ENCODE results near the gene PTPRK.

The PTPRK gene

GRCh38 chr6:128520436-128521281 is at the start of gene PTPRK:
Gene PTPRK, minus strand, starts transcription at chr6:128520599. Its CDS starts 241 bp downstream, at chr6:128520358.
- in situ Hi-C loops (cut with MboI; ENCODE audit: low sequenced_read_pairs): no loop called here

GRCh38 chr6:128567029-128567428 is 46.6 kb upstream of the PTPRK start:
- in situ Hi-C loops (cut with MboI; ENCODE audit: low sequenced_read_pairs): no loop called here

GRCh38 chr6:128560966-128561365 is 40.6 kb upstream of the PTPRK start:
- in situ Hi-C loops (cut with MboI; ENCODE audit: low sequenced_read_pairs): no loop called here

- in situ Hi-C loops (cut with MboI; ENCODE audit: low sequenced_read_pairs): no loop called here
These were observed 38.5 kb upstream of the PTPRK start for GRCh38 chr6:128558924-128559323.

- in situ Hi-C loops (cut with MboI; ENCODE audit: low sequenced_read_pairs): no loop called here
These were observed 37.6 kb upstream of the PTPRK start for GRCh38 chr6:128558021-128558420.

- in situ Hi-C loops (cut with MboI; ENCODE audit: low sequenced_read_pairs): no loop called here
These were observed 36.7 kb upstream of the PTPRK start for GRCh38 chr6:128557081-128557480.

GRCh38 chr6:128554302-128554701 is 33.9 kb upstream of the PTPRK start:
- in situ Hi-C loops (cut with MboI; ENCODE audit: low sequenced_read_pairs): no loop called here

GRCh38 chr6:128541261-128541660 is 20.9 kb upstream of the PTPRK start:
- in situ Hi-C loops (cut with MboI; ENCODE audit: low sequenced_read_pairs): no loop called here

GRCh38 chr6:128538763-128539162 is 18.4 kb upstream of the PTPRK start:
- in situ Hi-C loops (cut with MboI; ENCODE audit: low sequenced_read_pairs): no loop called here

GRCh38 chr6:128532827-128533226 is 12.4 kb upstream of the PTPRK start:
- in situ Hi-C loops (cut with MboI; ENCODE audit: low sequenced_read_pairs): no loop called here

- in situ Hi-C loops (cut with MboI; ENCODE audit: low sequenced_read_pairs): no loop called here
These were observed 11.7 kb upstream of the PTPRK start for GRCh38 chr6:128532136-128532535.

GRCh38 chr6:128531696-128532095 is 11.3 kb upstream of the PTPRK start:
- in situ Hi-C loops (cut with MboI; ENCODE audit: low sequenced_read_pairs): no loop called here

GRCh38 chr6:128528241-128528640 is 7.8 kb upstream of the PTPRK start:
- in situ Hi-C loops (cut with MboI; ENCODE audit: low sequenced_read_pairs): no loop called here

GRCh38 chr6:128527375-128527774 is 7.0 kb upstream of the PTPRK start:
- in situ Hi-C loops (cut with MboI; ENCODE audit: low sequenced_read_pairs): no loop called here

GRCh38 chr6:128526152-128526914 is 5.9 kb upstream of the PTPRK start:
- in situ Hi-C loops (cut with MboI; ENCODE audit: low sequenced_read_pairs): no loop called here

GRCh38 chr6:128525406-128525805 is 5.0 kb upstream of the PTPRK start:
- in situ Hi-C loops (cut with MboI; ENCODE audit: low sequenced_read_pairs): no loop called here

GRCh38 chr6:128521282-128521632 is 858 bp upstream of the PTPRK start:
- in situ Hi-C loops (cut with MboI; ENCODE audit: low sequenced_read_pairs): no loop called here

- in situ Hi-C loops (cut with MboI; ENCODE audit: low sequenced_read_pairs): no loop called here
These were observed 416 bp downstream of the PTPRK start for GRCh38 chr6:128519931-128520435.

GRCh38 chr6:128519132-128519930 is 1.1 kb downstream of the PTPRK start:
- in situ Hi-C loops (cut with MboI; ENCODE audit: low sequenced_read_pairs): no loop called here

- in situ Hi-C loops (cut with MboI; ENCODE audit: low sequenced_read_pairs): no loop called here
These were observed 1.8 kb downstream of the PTPRK start for GRCh38 chr6:128518434-128519131.

- in situ Hi-C loops (cut with MboI; ENCODE audit: low sequenced_read_pairs): no loop called here
These were observed 3.3 kb downstream of the PTPRK start for GRCh38 chr6:128517124-128517523.

All from HL-60/S4 treated with phorbol 12-myristate 13-acetate at 8.2 ng/mL for 4 days and 3 days (cell line).